SH-SY5Y (cell line): ENCODE results near the gene RNF38.

Experiments
- GATA2 ChIP-seq: IDR thresholded peaks from 2 replicates; pipeline ENCODE4 v1.6.1; 2011; ENCODE audit warnings: mild to moderate bottlenecking, low read depth, low read length
- GATA3 ChIP-seq: IDR thresholded peaks from 2 replicates; pipeline ENCODE4 v1.6.1; 2011; ENCODE audit warnings: low read depth, mild to moderate bottlenecking, low read length, moderate library complexity

DNA sequence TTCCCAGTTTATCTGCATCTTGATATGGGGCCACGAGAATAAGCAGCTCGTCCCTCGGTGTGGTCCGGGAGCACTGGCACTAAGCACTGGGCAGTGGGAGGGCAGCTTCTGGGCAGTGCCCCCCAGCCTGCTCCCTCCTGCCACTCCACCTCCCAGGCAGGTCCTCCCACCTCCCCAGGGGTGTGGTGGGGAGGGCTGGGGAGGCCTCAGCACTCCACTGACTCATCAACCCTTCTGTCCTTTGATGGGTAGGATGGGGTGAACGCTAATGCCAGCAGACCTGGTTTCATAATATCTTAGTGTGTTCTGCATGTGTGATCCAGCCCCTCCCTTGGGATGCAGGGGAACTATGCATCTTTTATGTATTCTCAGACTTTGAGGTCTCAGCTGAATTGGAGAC lies 79.6 kb downstream of the RNF38 start:
- no peak for TF ChIP-seq GATA2
- no peak for TF ChIP-seq GATA3
